H1 (cell line): ENCODE data around the gene ACER3. TPM values are rescaled to one million over a fixed set of nuclear protein-coding genes. Genes with fewer than 3 reads are reported as not detected.

ENCODE experiments used
- CTCF ChIA-PET: fragments of 300-600 bp; sonication (Branson Sonifier 250); formaldehyde crosslinking; loops from one replicate; lab custom pipeline; 2021; ENCODE audit not compliant: partially characterized antibody; lab: Charles Lee
- POLR2A ChIA-PET: fragments of 300-600 bp; sonication (Branson Sonifier 250); formaldehyde crosslinking; loops from one replicate; lab custom pipeline; 2021; ENCODE audit warnings: inconsistent platforms; ENCODE audit not compliant: partially characterized antibody; lab: Charles Lee
- DNase-seq, 2 experiments: peaks; one replicate each; pipeline versions ENCODE4 v3.0.0 to v3.0.0-alpha.2; 2010 to 2022; ENCODE audit warnings: low spot score in 2 of 2, low read depth in 1 of 2, mixed read lengths in 1 of 2
- FAIRE-seq: peaks from 2 replicates; lab custom pipeline; 2011; peaks lifted over from hg19 to GRCh38; lab: Jason Lieb, UNC
- H2AFZ ChIP-seq: 2 replicates; pipeline ENCODE4 v1.8.1; 2012; ENCODE audit warnings: low read length, inconsistent platforms
- H2AK5ac ChIP-seq: 2 replicates; pipeline ENCODE4 v1.6.1; 2013; ENCODE audit warnings: low read depth, low read length
- H2BK120ac ChIP-seq: replicated peaks from 2 replicates; pipeline ENCODE3; 2013; ENCODE audit warnings: low read depth, low read length, inconsistent platforms
- H2BK12ac ChIP-seq: 2 replicates; pipeline ENCODE4 v1.6.1; 2013; ENCODE audit warnings: low read depth, low read length
- H2BK15ac ChIP-seq: 2 replicates; pipeline ENCODE4 v1.6.1; 2013; ENCODE audit warnings: low read length
- H2BK20ac ChIP-seq: 2 replicates; pipeline ENCODE4 v1.6.1; 2013; ENCODE audit warnings: low read length
- H2BK5ac ChIP-seq: 2 replicates; pipeline ENCODE4 v1.6.1; 2013; ENCODE audit warnings: low read depth, low read length
- H3K14ac ChIP-seq: 2 replicates; pipeline ENCODE4 v1.6.1; 2013; ENCODE audit warnings: inconsistent platforms; ENCODE audit not compliant: insufficient read length
- H3K18ac ChIP-seq: 2 replicates; pipeline ENCODE4 v1.6.1; 2013; ENCODE audit warnings: low read length; ENCODE audit errors: extremely low read depth
- H3K23ac ChIP-seq: 2 replicates; pipeline ENCODE4 v1.6.1; 2013; ENCODE audit warnings: inconsistent platforms; ENCODE audit not compliant: insufficient read length
- H3K23me2 ChIP-seq: 2 replicates; pipeline ENCODE4 v1.6.1; 2013; ENCODE audit warnings: low read depth, low read length
- H3K27ac ChIP-seq: 2 replicates; pipeline ENCODE4 v1.6.1; 2011; ENCODE audit warnings: low read depth, low read length, inconsistent platforms
- H3K27me3 ChIP-seq, 4 experiments: replicated peaks in 1 of 4; 1 replicate in 1 of 4; 2 replicates in 3 of 4; pipeline versions ENCODE4 v1.6.1 to v1.8.1; 2011 to 2013; ENCODE audit warnings: low read length in 3 of 4, mild to moderate bottlenecking in 3 of 4, inconsistent platforms in 2 of 4, mixed read lengths in 2 of 4, moderate library complexity in 1 of 4; ENCODE audit not compliant: control insufficient read depth in 3 of 4, insufficient read depth in 3 of 4; ENCODE audit errors: extremely low read depth in 1 of 4
- H3K36me3 ChIP-seq, 4 experiments: 2 replicates each; pipeline versions ENCODE4 v1.6.1 to v1.8.1; 2011 to 2013; ENCODE audit warnings: mild to moderate bottlenecking in 4 of 4, low read length in 3 of 4, moderate library complexity in 2 of 4, control low read depth in 1 of 4, inconsistent platforms in 1 of 4; ENCODE audit not compliant: insufficient read depth in 4 of 4, control insufficient read depth in 2 of 4
- H3K4ac ChIP-seq: replicated peaks from 2 replicates; pipeline ENCODE3; 2013; ENCODE audit warnings: low read length, low read depth, mixed read lengths, inconsistent platforms; ENCODE audit not compliant: insufficient read length
- H3K4me1 ChIP-seq, 4 experiments: replicated peaks in 1 of 4; 1 replicate in 1 of 4; 2 replicates in 3 of 4; pipeline versions ENCODE4 v1.6.1 to v1.8.1; 2011 to 2013; ENCODE audit warnings: low read length in 3 of 4, inconsistent platforms in 2 of 4, mixed read lengths in 1 of 4; ENCODE audit not compliant: insufficient read depth in 4 of 4, control insufficient read depth in 3 of 4
- H3K4me2 ChIP-seq, 2 experiments: 2 replicates each; pipeline versions ENCODE4 v1.6.1 to v1.8.1; 2011 to 2013; ENCODE audit warnings: low read depth in 2 of 2, low read length in 2 of 2, control low read depth in 1 of 2, inconsistent platforms in 1 of 2, mild to moderate bottlenecking in 1 of 2; ENCODE audit not compliant: insufficient read depth in 1 of 2
- H3K4me3 ChIP-seq, 4 experiments: fragments of 200-600, 300-600 bp in 1 of 4; sonication (generic), shearing (Covaris generic), sonication (Bioruptor Twin) in 1 of 4; 2 replicates each; pipeline versions ENCODE4 v1.5.1 to v1.8.1; 2011 to 2016; ENCODE audit warnings: low read length in 4 of 4, low read depth in 3 of 4, control low read depth in 2 of 4, inconsistent platforms in 2 of 4, mild to moderate bottlenecking in 2 of 4, mixed read lengths in 1 of 4, moderate library complexity in 1 of 4; ENCODE audit not compliant: insufficient read depth in 2 of 4; ENCODE audit errors: extremely low read depth in 1 of 4
- H3K56ac ChIP-seq: replicated peaks from 2 replicates; pipeline ENCODE3; 2013; ENCODE audit warnings: low read depth, mild to moderate bottlenecking, mixed read lengths, low read length, inconsistent platforms; ENCODE audit not compliant: insufficient read length
- H3K79me1 ChIP-seq: 2 replicates; pipeline ENCODE4 v1.6.1; 2013; ENCODE audit warnings: low read depth, low read length, control low read depth
- H3K79me2 ChIP-seq, 2 experiments: 2 replicates each; pipeline versions ENCODE4 v1.6.1 to v1.8.1; 2012 to 2013; ENCODE audit warnings: low read length in 2 of 2, mild to moderate bottlenecking in 2 of 2, inconsistent platforms in 1 of 2; ENCODE audit not compliant: insufficient read depth in 2 of 2, control insufficient read depth in 1 of 2
- H3K9ac ChIP-seq, 4 experiments: replicated peaks in 1 of 4; 1 replicate in 1 of 4; 2 replicates in 3 of 4; pipeline versions ENCODE4 v1.6.1 to v1.8.1; 2011 to 2013; ENCODE audit warnings: low read depth in 3 of 4, low read length in 3 of 4, control low read depth in 2 of 4, mild to moderate bottlenecking in 2 of 4, moderate library complexity in 2 of 4, inconsistent platforms in 1 of 4; ENCODE audit errors: extremely low read depth in 1 of 4
- H3K9me3 ChIP-seq, 2 experiments: 2 replicates each; pipeline versions ENCODE4 v1.6.1 to v1.8.1; 2012 to 2013; ENCODE audit warnings: mild to moderate bottlenecking in 2 of 2, moderate library complexity in 2 of 2, control low read depth in 1 of 2, inconsistent platforms in 1 of 2, low read depth in 1 of 2, low read length in 1 of 2, mixed read lengths in 1 of 2; ENCODE audit not compliant: insufficient read depth in 2 of 2
- H4K20me1 ChIP-seq, 2 experiments: replicated peaks in 1 of 2; 2 replicates each; pipeline versions ENCODE3 to v1.8.1; 2011 to 2013; ENCODE audit warnings: inconsistent platforms in 2 of 2, low read length in 2 of 2, mild to moderate bottlenecking in 1 of 2; ENCODE audit not compliant: insufficient read depth in 2 of 2, control insufficient read depth in 1 of 2
- H4K5ac ChIP-seq: 2 replicates; pipeline ENCODE4 v1.6.1; 2013; ENCODE audit warnings: low read length, low read depth, mixed read lengths, inconsistent platforms; ENCODE audit not compliant: insufficient read length
- H4K8ac ChIP-seq: 2 replicates; pipeline ENCODE4 v1.8.0; 2013; ENCODE audit warnings: mild to moderate bottlenecking, moderate library complexity, low read length, inconsistent platforms; ENCODE audit not compliant: insufficient read depth; ENCODE audit errors: extremely low read depth
- H4K91ac ChIP-seq: replicated peaks from 2 replicates; pipeline ENCODE3; 2013; ENCODE audit warnings: low read length, mixed read lengths, inconsistent platforms; ENCODE audit not compliant: insufficient read length
- EZH2 ChIP-seq: fragments of 200-600 bp; sonication (generic); IDR thresholded peaks from 2 replicates; pipeline ENCODE4 v1.7.1; 2012; ENCODE audit warnings: low read depth, mild to moderate bottlenecking, moderate library complexity, low read length, inconsistent platforms; ENCODE audit not compliant: severe bottlenecking
- MAX ChIP-seq: IDR thresholded peaks from 2 replicates; pipeline ENCODE4 v1.6.1; 2012; ENCODE audit warnings: inconsistent platforms
- POLR2AphosphoS5 ChIP-seq: IDR thresholded peaks from 2 replicates; pipeline ENCODE4 v1.6.1; 2011; ENCODE audit warnings: low read depth, low read length
- SIN3A ChIP-seq, 2 experiments: IDR thresholded peaks in 1 of 2; conservative IDR thresholded peaks in 1 of 2; 2 replicates each; pipeline ENCODE4 v1.6.1; 2011 to 2012; ENCODE audit warnings: low read length in 2 of 2, improper control_type of control experiment in 1 of 2, low read depth in 1 of 2, mild to moderate bottlenecking in 1 of 2
- YY1 ChIP-seq: IDR thresholded peaks from 2 replicates; pipeline ENCODE4 v1.6.1; 2011; ENCODE audit warnings: low read depth, mild to moderate bottlenecking, low read length
- WGBS, 2 experiments: shearing (Covaris generic) in 1 of 2; methylation state at CpG; one replicate each; pipeline versions ENCODE4 v1.1.6 to v1.1.7; 2013 to 2015; ENCODE audit warnings: low lambda C conversion rate in 2 of 2, mixed read lengths in 2 of 2, inconsistent platforms in 1 of 2, low coverage in 1 of 2, missing lambda C conversion rate in 1 of 2; ENCODE audit not compliant: insufficient replicate concordance in 2 of 2, insufficient coverage in 1 of 2, insufficient read length in 1 of 2; ENCODE audit errors: extremely low coverage in 1 of 2, missing lambda C conversion rate in 1 of 2; 5-methylcytosine and 5-hydroxymethylcytosine counted together
- polyA plus RNA-seq, 7 experiments: library from polyadenylated mRNA; depleted of rRNA in 3 of 7; stranded (reverse) in 5 of 7; unstranded in 2 of 7; fragments of >200 nt in 5 of 7; fragments of 200-250 nt in 2 of 7; gene quantifications; 1 replicate in 5 of 7; 2 replicates in 1 of 7; 4 replicates in 1 of 7; pipeline versions ENCODE4 v1.2.1 to v1.2.3, GENCODE V29; 2011 to 2013; ENCODE audit warnings: missing spikeins in 2 of 7, mixed read lengths in 2 of 7
- total RNA-seq: library from RNA; stranded (reverse); fragmentation: NEBNext Ultra II Directional; extraction: Animal tissue kit (Norgen Biotek cat#: 25700); gene quantifications from 2 replicates; pipeline ENCODE4 v1.2.1, GENCODE V29; 2021

The ACER3 gene
- total and polyA plus RNA-seq, 2 of the 8 experiments (the other 6 are each of a cell fraction or from before 2014, with no cell fraction given) = 5.7 to 16.2 TPM

GRCh38 chr11:76897233-76897632, 36.5 kb downstream of the ACER3 start:
- no peak overlapping the region for H3K18ac ChIP-seq
- TF ChIP-seq MAX (no peak), POLR2AphosphoS5 (no peak), SIN3A (conservative IDR thresholded peaks at IDR 0.05 in 1 of 2, IDR thresholded peaks at IDR 0.05 in 1 of 2; ENCODE audit: low read depth in 1 of 2, low read length in 2 of 2) (no peak), EZH2 (no peak), YY1 (no peak)
- TF ChIP-seq, all 59 proteins: peak for 0
- no peaks in the 10 kb centered on the region; a peak in 1 of 8 replicates for H3K36me3 ChIP-seq
- no peaks in the 10 kb centered on the region for H3K9me3 ChIP-seq
- no peak overlapping the region for H2BK20ac ChIP-seq
- no peak overlapping the region for H2BK12ac ChIP-seq
- H4K91ac ChIP-seq = no peak overlapping the region
- peaks cover 0 to under 1% (median under 1%) of the 10 kb centered on the region in 4 experiments; a peak in 3 of 7 replicates for H3K4me1 ChIP-seq
- H3K79me2 ChIP-seq = no peaks in the 10 kb centered on the region
- ChIA-PET POLR2A (no interaction called here), CTCF (interaction anchor here (0.6 to 1.5 kb wide), 4 partner anchors 9 to 84 kb away, joined by 3 to 5 read pairs (median 3); no protein-coding TSS in a partner anchor)
- H2AFZ ChIP-seq = no peak overlapping the region
- no peak overlapping the region for H3K4me3 ChIP-seq
- 90% methylated on average over 2 of the region's 2 CpGs; no CpG with 5 or more reads in 1 of the 2 experiments for WGBS, 2 experiments
- DNase-seq = no peak
- no peak overlapping the region for H3K27ac ChIP-seq
- H4K20me1 ChIP-seq = no peaks in the 10 kb centered on the region
- H2BK120ac ChIP-seq = no peak overlapping the region
- no peak overlapping the region for H4K8ac ChIP-seq
- no peak overlapping the region for H4K5ac ChIP-seq
- H3K79me1 ChIP-seq = no peaks in the 10 kb centered on the region
- no peaks in the 10 kb centered on the region for H3K27me3 ChIP-seq
- no peak overlapping the region for H2BK5ac ChIP-seq
- H3K23me2 ChIP-seq = no peaks in the 10 kb centered on the region
- no peak overlapping the region for H3K23ac ChIP-seq
- FAIRE-seq = no peak
- H3K4ac ChIP-seq = no peak overlapping the region
- H3K4me2 ChIP-seq = no peak overlapping the region
- no peak overlapping the region for H3K56ac ChIP-seq
- H3K14ac ChIP-seq = no peak overlapping the region
- no peak overlapping the region for H2BK15ac ChIP-seq
- H3K9ac ChIP-seq = no peak overlapping the region
- H2AK5ac ChIP-seq = no peak overlapping the region
